PC-9 (cell line): Measurements from ENCODE around the gene LAPTM5. TPM values are rescaled to one million over a fixed set of nuclear protein-coding genes. Genes with fewer than 3 reads are reported as not detected.
A peak's percentile ranks its signal among the peaks of the same experiment; 100 is the strongest.

ENCODE experiments used
- BruUV-seq: library from RNA; stranded (reverse); fragments of 400-500 nt; replicated peaks from 2 replicates; lab custom pipeline; 2021; lab: Mats Ljungman, UMichigan
- CTCF ChIA-PET: fragments of 300-600 bp; sonication (Branson Sonifier 250); formaldehyde crosslinking; loops from one replicate; lab custom pipeline; 2022; ENCODE audit warnings: antibody characterized with exemption; lab: Charles Lee
- POLR2A ChIA-PET: fragments of 300-600 bp; sonication (Branson Sonifier 250); formaldehyde crosslinking; loops from one replicate; lab custom pipeline; 2022; ENCODE audit warnings: antibody characterized with exemption; ENCODE audit not compliant: unreplicated experiment; lab: Charles Lee
- DNase-seq, 2 experiments: peaks; one replicate each; pipeline versions ENCODE4 v3.0.0 to v3.0.0-alpha.2; 2015 to 2022; ENCODE audit warnings: mixed read lengths in 1 of 2
- H2AFZ ChIP-seq: fragments of 200-600 bp; sonication (generic); 2 replicates; pipeline ENCODE4 v1.8.1; 2017; ENCODE audit warnings: antibody characterized with exemption
- H3F3A ChIP-seq: fragments of 200-600 bp; sonication (generic); 2 replicates; pipeline ENCODE4 v1.8.1; 2017; ENCODE audit warnings: antibody characterized with exemption, mild to moderate bottlenecking, low read depth; ENCODE audit not compliant: insufficient read depth
- H3K27ac ChIP-seq: fragments of 200-600 bp; sonication (generic); 2 replicates; pipeline ENCODE4 v1.6.1; 2016; ENCODE audit warnings: mixed run types
- H3K27me3 ChIP-seq: fragments of 200-600 bp; sonication (generic); 2 replicates; pipeline ENCODE4 v1.6.1; 2016; ENCODE audit warnings: low read depth, mixed run types; ENCODE audit not compliant: insufficient read depth
- H3K36me3 ChIP-seq: fragments of 200-600 bp; sonication (generic); 2 replicates; pipeline ENCODE4 v1.6.1; 2016; ENCODE audit warnings: low read depth, mixed run types
- H3K4me1 ChIP-seq: fragments of 200-600 bp; sonication (generic); replicated peaks from 2 replicates; pipeline ENCODE4 v1.6.1; 2016; ENCODE audit warnings: mixed run types; ENCODE audit not compliant: insufficient read depth
- H3K4me2 ChIP-seq: fragments of 200-600 bp; sonication (generic); 2 replicates; pipeline ENCODE4 v1.6.1; 2017; ENCODE audit warnings: mixed run types
- H3K4me3 ChIP-seq: fragments of 200-600 bp; sonication (generic); 2 replicates; pipeline ENCODE4 v1.6.1; 2016; ENCODE audit warnings: mixed run types
- H3K79me2 ChIP-seq: fragments of 200-600 bp; sonication (generic); 2 replicates; pipeline ENCODE4 v1.6.1; 2017; ENCODE audit warnings: low read depth, mixed run types
- H3K9me2 ChIP-seq: fragments of 200-600 bp; sonication (generic); 2 replicates; pipeline ENCODE4 v1.8.1; 2017; ENCODE audit warnings: mild to moderate bottlenecking; ENCODE audit not compliant: insufficient read depth
- H3K9me3 ChIP-seq: fragments of 200-600 bp; sonication (generic); 2 replicates; pipeline ENCODE4 v1.8.1; 2016; ENCODE audit warnings: low read depth; ENCODE audit not compliant: insufficient read depth
- H4K20me1 ChIP-seq: fragments of 200-600 bp; sonication (generic); 2 replicates; pipeline ENCODE4 v1.8.1; 2017; ENCODE audit not compliant: insufficient read depth
- EZH2 ChIP-seq: fragments of 200-600 bp; sonication (generic); IDR thresholded peaks from 2 replicates; pipeline ENCODE4 v1.8.0; 2017; ENCODE audit warnings: antibody characterized with exemption, low read depth
- intact Hi-C: fragments of 100-400 bp; cut with micrococcal nuclease; formaldehyde crosslinking; loops from one replicate; pipeline ENCODE4 v1.10.0; 2022; ENCODE audit not compliant: unreplicated experiment
- total RNA-seq: library from RNA; stranded (reverse); gene quantifications from 2 replicates; pipeline ENCODE4 v1.2.3, GENCODE V29; 2021
- TF ChIP-seq, protein P1 (sequence below): fragments of 200-600 bp; sonication (generic); conservative IDR thresholded peaks from 2 replicates; pipeline ENCODE4 v1.6.1; 2017; ENCODE audit warnings: mixed run types, antibody characterized with exemption, mild to moderate bottlenecking, moderate library complexity

LAPTM5 gene
- total RNA-seq, 1 experiment from 2014 or later = 5.0 TPM

DNA sequence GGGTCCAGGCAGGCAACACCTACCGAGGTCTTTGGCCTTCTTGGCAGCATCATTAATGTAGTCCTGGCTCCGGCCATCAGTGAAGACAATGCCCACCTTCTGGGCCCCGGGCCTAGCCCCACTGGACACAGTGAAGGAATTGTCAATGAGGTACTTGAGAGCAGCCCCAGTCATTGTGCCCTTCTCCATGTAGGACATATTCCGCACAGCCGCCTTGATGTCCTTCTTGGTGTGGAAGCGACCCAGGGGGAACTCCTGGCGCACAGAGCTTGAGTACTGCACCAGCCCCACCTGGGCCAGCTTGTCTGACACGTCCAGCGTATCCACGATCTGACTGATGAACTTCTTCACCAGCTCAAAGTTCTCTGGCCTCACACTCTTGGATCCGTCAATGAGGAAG is 41.7 kb downstream of the LAPTM5 start:
- H3F3A ChIP-seq = no peaks in the 10 kb centered on the region
- no peaks in the 10 kb centered on the region for H3K36me3 ChIP-seq
- BruUV-seq = no TSS peak
- H3K9me3 ChIP-seq = no peaks in the 10 kb centered on the region
- no peaks in the 10 kb centered on the region for H3K27me3 ChIP-seq
- TF ChIP-seq, protein P1, sequence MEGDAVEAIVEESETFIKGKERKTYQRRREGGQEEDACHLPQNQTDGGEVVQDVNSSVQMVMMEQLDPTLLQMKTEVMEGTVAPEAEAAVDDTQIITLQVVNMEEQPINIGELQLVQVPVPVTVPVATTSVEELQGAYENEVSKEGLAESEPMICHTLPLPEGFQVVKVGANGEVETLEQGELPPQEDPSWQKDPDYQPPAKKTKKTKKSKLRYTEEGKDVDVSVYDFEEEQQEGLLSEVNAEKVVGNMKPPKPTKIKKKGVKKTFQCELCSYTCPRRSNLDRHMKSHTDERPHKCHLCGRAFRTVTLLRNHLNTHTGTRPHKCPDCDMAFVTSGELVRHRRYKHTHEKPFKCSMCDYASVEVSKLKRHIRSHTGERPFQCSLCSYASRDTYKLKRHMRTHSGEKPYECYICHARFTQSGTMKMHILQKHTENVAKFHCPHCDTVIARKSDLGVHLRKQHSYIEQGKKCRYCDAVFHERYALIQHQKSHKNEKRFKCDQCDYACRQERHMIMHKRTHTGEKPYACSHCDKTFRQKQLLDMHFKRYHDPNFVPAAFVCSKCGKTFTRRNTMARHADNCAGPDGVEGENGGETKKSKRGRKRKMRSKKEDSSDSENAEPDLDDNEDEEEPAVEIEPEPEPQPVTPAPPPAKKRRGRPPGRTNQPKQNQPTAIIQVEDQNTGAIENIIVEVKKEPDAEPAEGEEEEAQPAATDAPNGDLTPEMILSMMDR = no peak
- no peak for TF ChIP-seq EZH2
- no peaks in the 10 kb centered on the region for H3K9me2 ChIP-seq
- H4K20me1 ChIP-seq = no peaks in the 10 kb centered on the region; the same call in 1 of the 2 replicates
- no peak overlapping the region for H3K4me2 ChIP-seq
- 0 out of 2 replicates have a peak, but pooled peaks cover 5% of the 10 kb centered on the region for H3K4me1 ChIP-seq
- no peaks in the 10 kb centered on the region for H3K79me2 ChIP-seq
- H3K27ac ChIP-seq = no peak overlapping the region
- ChIA-PET POLR2A (no interaction called here), CTCF (no interaction called here)
- DNase-seq = no peak
- no peak overlapping the region for H2AFZ ChIP-seq
- H3K4me3 ChIP-seq = no peak overlapping the region
- intact Hi-C loops = loop anchor here (5.0 kb wide), 1 partner anchor 81 kb away; no protein-coding TSS in a partner anchor

DNA sequence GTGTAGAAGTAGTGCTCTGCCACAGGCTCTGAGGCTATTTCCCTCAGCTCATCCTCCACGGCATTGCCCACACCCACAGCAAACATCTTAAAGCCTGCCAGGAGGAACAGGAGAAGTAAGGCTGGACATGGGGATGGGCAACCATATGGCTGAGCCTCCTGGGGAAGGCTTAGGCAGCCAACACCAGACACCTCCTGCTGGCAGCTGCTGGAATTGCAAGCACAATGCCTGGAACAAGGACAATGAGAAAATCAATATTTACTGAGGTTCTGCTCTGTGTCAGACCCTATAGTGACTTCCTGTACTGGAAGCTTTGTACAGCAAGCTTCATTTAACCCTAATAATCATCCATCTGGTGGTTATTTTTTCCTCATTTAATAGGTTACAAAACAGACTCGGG is 42.4 kb downstream of the LAPTM5 start:
- Histone ChIP-seq H3K9me3 (no peaks in the 10 kb centered on the region), H4K20me1 (no peaks in the 10 kb centered on the region; the same call in 1 of the 2 replicates), H3K4me3 (no peak overlapping the region), H3K9me2 (no peaks in the 10 kb centered on the region), H3K27me3 (no peaks in the 10 kb centered on the region), H3K36me3 (no peaks in the 10 kb centered on the region), H3F3A (no peaks in the 10 kb centered on the region), H2AFZ (no peak overlapping the region), H3K4me1 (0 out of 2 replicates have a peak, but pooled peaks cover 5% of the 10 kb centered on the region), H3K4me2 (no peak overlapping the region), H3K27ac (no peak overlapping the region), H3K79me2 (no peaks in the 10 kb centered on the region)
- CTCF ChIA-PET = no interaction called here
- POLR2A ChIA-PET = no interaction called here
- DNase-seq = no peak
- intact Hi-C loops = loop anchor here (5.0 kb wide), 1 partner anchor 82 kb away; no protein-coding TSS in a partner anchor
- TF ChIP-seq, protein P1 = peak; percentile 60
- no peak for TF ChIP-seq EZH2
- BruUV-seq = no TSS peak

DNA sequence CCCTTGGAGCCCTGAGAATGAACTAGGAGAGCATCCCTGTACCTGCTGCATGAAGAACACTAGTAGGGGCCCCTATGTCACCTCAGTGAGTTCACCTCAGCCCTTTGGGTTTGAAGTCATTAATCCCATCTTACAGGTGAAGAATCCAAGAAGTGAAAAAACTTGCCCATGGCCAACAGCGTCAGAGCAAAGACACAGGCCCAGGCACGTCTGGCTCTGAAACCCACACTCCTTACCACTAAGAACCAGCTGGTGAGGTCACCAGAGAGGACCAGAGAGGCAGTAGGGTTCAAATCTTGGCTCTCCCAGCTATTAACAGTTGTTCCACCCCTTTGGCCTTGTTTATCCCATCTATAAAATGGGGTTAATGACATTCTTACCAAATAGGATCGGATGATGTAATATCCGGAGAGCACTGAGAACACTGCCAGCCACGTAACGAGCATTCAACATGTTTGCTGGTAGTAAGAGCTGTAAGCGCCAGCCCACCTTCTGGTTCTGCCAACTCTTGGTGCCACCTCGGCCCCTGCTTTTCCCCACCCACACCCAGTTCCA is 43.0 kb downstream of the LAPTM5 start:
- Histone ChIP-seq H3K4me1 (0 out of 2 replicates have a peak, but pooled peaks cover 3% of the 10 kb centered on the region), H3F3A (no peaks in the 10 kb centered on the region), H3K27ac (no peak overlapping the region), H2AFZ (no peak overlapping the region), H3K9me2 (no peaks in the 10 kb centered on the region), H3K36me3 (no peaks in the 10 kb centered on the region), H3K9me3 (no peaks in the 10 kb centered on the region), H4K20me1 (no peaks in the 10 kb centered on the region; the same call in 1 of the 2 replicates), H3K79me2 (no peaks in the 10 kb centered on the region), H3K27me3 (no peaks in the 10 kb centered on the region), H3K4me2 (no peak overlapping the region), H3K4me3 (no peak overlapping the region)
- intact Hi-C loops = loop anchor here (5.0 kb wide), 1 partner anchor 83 kb away; no protein-coding TSS in a partner anchor
- CTCF ChIA-PET = no interaction called here
- TF ChIP-seq EZH2 = no peak
- TF ChIP-seq, protein P1 = no peak
- BruUV-seq = no TSS peak
- POLR2A ChIA-PET = no interaction called here
- DNase-seq = no peak
